ENCODE results near the gene SULF2.

The SULF2 gene

DNA sequence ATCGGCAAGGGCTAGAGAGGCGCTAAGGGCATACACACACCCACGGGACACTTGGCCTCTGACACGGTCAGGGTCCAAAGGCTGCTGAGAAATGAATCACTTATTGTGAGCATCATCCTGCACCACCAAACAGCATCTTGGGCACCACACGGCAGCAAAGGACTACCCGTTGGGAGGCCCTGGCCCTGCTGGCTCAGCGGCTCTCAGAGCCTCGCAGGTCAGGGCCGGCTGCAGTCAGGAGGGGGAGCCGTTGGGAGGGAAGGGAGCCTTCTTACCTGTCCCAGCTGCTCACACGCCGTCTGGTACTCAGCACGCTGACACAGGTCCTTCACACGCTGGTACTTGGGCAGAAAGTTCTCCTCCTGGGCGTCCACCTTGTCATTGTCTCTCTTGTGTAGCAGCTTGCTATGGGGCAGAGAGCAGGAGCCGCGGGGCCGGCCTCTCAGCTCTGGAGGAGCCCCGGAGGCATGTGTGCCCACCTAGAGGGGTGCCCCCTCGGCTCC, 109.0 kb downstream of the SULF2 start:
- TF ChIP-seq, protein P1, sequence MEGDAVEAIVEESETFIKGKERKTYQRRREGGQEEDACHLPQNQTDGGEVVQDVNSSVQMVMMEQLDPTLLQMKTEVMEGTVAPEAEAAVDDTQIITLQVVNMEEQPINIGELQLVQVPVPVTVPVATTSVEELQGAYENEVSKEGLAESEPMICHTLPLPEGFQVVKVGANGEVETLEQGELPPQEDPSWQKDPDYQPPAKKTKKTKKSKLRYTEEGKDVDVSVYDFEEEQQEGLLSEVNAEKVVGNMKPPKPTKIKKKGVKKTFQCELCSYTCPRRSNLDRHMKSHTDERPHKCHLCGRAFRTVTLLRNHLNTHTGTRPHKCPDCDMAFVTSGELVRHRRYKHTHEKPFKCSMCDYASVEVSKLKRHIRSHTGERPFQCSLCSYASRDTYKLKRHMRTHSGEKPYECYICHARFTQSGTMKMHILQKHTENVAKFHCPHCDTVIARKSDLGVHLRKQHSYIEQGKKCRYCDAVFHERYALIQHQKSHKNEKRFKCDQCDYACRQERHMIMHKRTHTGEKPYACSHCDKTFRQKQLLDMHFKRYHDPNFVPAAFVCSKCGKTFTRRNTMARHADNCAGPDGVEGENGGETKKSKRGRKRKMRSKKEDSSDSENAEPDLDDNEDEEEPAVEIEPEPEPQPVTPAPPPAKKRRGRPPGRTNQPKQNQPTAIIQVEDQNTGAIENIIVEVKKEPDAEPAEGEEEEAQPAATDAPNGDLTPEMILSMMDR (conservative IDR thresholded peaks at IDR 0.05; ENCODE audit: low read depth, low read length): no peak
- H3K4me3 ChIP-seq (ENCODE audit: low read depth, low read length): no peak overlapping the region
- DNase-seq (ENCODE audit: low read depth): no peak

DNA sequence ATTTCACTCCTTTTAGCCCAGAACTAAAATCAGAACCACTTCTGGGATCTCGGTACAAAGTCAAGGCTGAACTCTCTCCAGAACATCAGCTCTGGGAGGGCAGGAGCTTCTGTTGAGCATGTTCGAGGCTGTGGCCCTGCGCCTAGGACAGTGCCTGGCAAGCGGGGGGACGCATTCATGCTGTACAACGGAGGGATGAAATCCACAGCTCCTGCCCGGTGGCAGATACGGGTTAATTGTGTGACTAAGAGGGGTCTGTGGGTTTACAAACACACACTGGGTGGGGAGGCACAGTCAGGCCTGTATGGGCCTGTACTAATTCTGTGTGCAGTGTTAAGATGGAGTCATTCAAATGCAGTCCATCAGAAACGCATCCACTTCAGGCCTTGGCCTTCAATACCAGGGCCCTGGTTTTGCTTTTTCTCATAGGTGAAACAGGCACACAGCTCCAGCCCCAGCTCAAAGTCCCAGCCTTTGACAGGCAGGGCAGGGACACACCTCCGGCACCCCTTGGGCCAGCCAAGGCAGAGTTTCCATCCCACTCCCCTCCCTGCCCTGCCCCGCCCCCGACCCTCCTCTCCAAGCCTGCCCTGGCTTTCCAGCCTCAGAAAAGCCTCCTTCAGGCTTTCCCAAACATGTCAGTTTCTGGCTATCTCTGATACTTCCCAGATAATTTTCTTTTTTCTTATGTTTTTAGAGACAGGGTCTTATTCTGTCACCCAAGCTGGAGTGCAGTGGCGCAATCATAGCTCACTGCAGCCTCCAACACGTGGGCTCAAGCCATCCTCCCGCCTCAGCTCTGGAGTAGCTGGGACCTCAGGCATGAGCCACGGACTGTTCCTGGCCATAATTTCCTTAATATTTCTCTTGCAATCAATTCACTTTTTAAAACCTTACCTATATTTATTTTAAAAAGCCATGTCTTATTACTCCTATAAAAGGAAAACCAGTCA, 109.8 kb downstream of the SULF2 start:
- DNase-seq (ENCODE audit: low read depth): no peak

DNA sequence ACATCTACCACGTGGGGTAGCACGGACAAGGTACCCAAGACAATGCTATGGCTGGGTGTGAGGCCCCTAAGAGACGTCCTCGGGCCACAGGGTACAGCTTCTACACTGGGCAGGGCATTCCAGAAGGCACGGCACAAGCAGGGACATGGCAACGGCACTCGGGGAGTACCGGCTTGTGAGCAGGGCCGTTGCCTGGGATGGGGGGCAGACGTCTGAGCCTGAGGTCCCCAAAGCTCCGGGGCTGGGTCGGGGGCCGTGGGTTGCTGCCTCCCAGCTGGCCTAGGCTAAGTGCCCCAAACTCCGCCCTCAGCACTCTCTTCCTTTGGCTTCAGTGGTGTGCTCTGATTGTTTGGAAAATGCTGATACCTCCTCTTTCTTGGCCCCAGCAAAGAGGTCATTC, 110.6 kb downstream of the SULF2 start:
- H3K4me3 ChIP-seq (ENCODE audit: low read depth, low read length): no peak overlapping the region

More for the DNA sequence above, 109.8 kb downstream of the SULF2 start:
- H3K4me3 ChIP-seq (ENCODE audit: low read depth, low read length): no peak overlapping the region
- TF ChIP-seq, protein P1 (conservative IDR thresholded peaks at IDR 0.05; ENCODE audit: low read depth, low read length): no peak

DNA sequence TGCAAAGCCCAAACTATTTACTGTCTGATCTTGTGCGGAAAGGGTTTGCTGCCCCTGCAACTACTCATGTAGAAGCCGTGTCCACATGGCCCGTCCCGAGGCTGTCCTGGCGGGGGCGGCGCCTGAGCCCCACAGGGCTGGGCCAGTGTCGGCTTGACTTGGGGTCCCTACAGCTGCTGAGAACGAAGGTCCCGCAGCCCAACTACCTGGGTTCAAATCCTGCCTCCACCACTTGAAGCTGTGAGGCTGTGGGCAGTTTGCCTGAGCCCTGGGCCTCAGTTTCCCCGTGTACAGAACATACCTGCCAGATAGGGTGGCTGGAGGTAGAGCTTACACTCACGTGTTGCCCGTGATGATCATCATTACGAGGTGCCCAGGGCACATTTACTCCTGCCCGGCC, 111.1 kb downstream of the SULF2 start:
- H3K4me3 ChIP-seq (ENCODE audit: low read depth, low read length): no peak overlapping the region
- no peak for DNase-seq (ENCODE audit: low read depth)
- TF ChIP-seq, protein P1 (conservative IDR thresholded peaks at IDR 0.05; ENCODE audit: low read depth, low read length): no peak

More for the DNA sequence above, 110.6 kb downstream of the SULF2 start:
- DNase-seq (ENCODE audit: low read depth): no peak
- TF ChIP-seq, protein P1 (conservative IDR thresholded peaks at IDR 0.05; ENCODE audit: low read depth, low read length): no peak

DNA sequence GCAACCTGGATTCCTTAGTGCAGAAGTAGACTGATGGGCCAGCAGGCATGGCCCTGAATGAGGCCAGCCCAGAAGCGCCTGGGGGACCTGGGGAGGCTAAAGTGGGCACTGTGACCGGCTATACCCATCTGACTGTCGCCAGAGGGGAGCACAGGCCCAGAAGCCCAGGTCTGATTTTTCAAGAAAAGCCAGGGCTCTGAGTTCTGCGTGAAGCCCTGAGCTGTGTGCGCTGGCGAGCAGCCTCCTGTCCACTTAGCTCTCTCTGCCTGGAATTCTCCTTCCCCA, 111.7 kb downstream of the SULF2 start:
- DNase-seq (ENCODE audit: low read depth): no peak
- H3K4me3 ChIP-seq (ENCODE audit: low read depth, low read length): no peak overlapping the region
- TF ChIP-seq, protein P1 (conservative IDR thresholded peaks at IDR 0.05; ENCODE audit: low read depth, low read length): no peak

DNA sequence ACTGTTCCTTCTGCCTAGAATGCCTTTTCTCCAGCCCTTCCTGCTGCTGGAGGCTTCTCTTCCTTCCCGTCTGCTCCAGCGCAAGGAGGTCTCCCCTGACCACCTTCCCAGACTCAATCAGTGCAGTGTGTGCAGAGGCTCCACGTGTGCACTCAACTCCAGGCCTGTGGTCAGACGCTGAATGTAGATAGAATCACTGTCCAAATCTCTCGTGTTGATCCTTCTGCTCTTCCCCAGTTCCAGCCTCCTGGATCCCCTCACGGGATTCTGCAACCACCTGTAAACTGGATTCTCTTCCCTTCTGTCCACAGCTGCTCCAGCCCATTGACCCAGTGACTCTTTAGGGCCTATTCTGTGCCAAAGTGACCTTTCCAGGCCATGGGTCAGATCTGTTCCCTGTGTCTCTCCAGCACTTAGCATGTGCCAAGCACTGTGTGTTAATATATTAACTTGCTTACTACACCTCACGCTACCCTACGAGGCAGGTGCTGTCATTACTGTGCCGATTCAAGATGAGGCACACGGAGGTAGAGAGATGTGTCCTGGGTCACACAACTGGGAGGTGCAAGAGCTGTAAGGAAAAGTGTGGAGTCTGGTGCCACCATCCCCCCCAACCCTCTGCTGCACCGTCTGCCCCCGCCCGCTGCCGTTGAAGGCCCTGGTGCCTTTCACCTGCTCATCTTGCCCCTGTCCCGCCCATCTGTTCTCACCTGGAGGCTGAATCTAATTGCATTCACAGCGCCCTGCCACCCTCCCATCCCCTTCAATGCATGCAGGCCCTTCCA, 112.2 kb downstream of the SULF2 start:
- TF ChIP-seq, protein P1 (conservative IDR thresholded peaks at IDR 0.05; ENCODE audit: low read depth, low read length): no peak
- H3K4me3 ChIP-seq (ENCODE audit: low read depth, low read length): no peak overlapping the region
- no peak for DNase-seq (ENCODE audit: low read depth)
